ENCODE measurements around the gene BSG. TPM values are rescaled to one million over a fixed set of nuclear protein-coding genes. Genes with fewer than 3 reads are reported as not detected.
"Not testable (repeated sequence)": the region's sequence is repeated elsewhere in the genome, so short reads cannot be mapped to it uniquely, and the experiment has no call there.

The BSG gene
- total RNA-seq, 1 experiment from 2014 or later: 653 TPM

DNA sequence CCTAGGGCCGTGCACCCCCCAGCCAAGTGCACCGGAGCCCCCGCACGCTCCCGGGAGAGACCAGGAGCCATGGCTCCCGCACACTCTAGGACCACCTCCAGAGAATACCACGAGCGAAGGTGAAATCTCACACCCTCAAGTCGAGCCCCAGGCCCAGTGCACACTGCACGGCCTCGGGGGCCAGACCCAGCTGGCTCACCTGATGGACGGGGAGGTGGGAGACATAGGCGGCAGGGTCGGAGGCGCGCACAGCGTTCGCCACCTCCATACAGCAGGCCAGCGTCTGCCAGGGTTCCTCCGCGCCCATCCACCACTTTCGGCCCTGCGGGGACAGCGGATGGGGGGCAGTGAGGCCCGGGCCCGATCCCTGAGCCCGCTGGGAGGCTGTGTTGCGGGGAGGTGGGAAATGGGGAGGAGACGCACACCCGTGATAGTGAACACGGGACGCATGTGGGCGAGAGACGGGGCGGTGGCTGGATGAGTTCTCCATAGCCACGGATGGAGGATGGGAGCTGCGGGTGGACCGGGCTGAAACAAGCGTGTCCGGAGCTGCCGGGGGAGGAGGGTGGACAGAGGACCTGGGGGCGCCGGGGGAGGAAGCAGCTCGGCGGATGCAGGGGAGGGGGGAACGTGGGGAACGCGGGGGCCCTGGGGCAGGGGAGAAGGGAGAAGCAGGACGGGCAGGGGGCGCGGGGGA lies 47.9 kb downstream of the BSG start:
- no peaks in the 10 kb centered on the region for H3K36me3 ChIP-seq (ENCODE audit: control insufficient read depth, insufficient read depth, low read length)
- intact Hi-C loops (cut with micrococcal nuclease; ENCODE audit: unreplicated experiment): no loop called here
- no peak for TF ChIP-seq POLR2AphosphoS5 (IDR thresholded peaks at IDR 0.05; ENCODE audit: low read depth, low read length)
- TF ChIP-seq, protein P1, sequence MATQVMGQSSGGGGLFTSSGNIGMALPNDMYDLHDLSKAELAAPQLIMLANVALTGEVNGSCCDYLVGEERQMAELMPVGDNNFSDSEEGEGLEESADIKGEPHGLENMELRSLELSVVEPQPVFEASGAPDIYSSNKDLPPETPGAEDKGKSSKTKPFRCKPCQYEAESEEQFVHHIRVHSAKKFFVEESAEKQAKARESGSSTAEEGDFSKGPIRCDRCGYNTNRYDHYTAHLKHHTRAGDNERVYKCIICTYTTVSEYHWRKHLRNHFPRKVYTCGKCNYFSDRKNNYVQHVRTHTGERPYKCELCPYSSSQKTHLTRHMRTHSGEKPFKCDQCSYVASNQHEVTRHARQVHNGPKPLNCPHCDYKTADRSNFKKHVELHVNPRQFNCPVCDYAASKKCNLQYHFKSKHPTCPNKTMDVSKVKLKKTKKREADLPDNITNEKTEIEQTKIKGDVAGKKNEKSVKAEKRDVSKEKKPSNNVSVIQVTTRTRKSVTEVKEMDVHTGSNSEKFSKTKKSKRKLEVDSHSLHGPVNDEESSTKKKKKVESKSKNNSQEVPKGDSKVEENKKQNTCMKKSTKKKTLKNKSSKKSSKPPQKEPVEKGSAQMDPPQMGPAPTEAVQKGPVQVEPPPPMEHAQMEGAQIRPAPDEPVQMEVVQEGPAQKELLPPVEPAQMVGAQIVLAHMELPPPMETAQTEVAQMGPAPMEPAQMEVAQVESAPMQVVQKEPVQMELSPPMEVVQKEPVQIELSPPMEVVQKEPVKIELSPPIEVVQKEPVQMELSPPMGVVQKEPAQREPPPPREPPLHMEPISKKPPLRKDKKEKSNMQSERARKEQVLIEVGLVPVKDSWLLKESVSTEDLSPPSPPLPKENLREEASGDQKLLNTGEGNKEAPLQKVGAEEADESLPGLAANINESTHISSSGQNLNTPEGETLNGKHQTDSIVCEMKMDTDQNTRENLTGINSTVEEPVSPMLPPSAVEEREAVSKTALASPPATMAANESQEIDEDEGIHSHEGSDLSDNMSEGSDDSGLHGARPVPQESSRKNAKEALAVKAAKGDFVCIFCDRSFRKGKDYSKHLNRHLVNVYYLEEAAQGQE (IDR thresholded peaks at IDR 0.05; ENCODE audit: insufficient read depth in 1 of 2, low read depth in 2 of 2, low read length in 1 of 2): no peak
- TF ChIP-seq TCF7L2 (IDR thresholded peaks at IDR 0.05; ENCODE audit: low read depth, low read length): no peak
- TF ChIP-seq SIN3A (IDR thresholded peaks at IDR 0.05; ENCODE audit: borderline replicate concordance, insufficient read depth, low read depth, low read length): no peak
- TF ChIP-seq, protein P2, sequence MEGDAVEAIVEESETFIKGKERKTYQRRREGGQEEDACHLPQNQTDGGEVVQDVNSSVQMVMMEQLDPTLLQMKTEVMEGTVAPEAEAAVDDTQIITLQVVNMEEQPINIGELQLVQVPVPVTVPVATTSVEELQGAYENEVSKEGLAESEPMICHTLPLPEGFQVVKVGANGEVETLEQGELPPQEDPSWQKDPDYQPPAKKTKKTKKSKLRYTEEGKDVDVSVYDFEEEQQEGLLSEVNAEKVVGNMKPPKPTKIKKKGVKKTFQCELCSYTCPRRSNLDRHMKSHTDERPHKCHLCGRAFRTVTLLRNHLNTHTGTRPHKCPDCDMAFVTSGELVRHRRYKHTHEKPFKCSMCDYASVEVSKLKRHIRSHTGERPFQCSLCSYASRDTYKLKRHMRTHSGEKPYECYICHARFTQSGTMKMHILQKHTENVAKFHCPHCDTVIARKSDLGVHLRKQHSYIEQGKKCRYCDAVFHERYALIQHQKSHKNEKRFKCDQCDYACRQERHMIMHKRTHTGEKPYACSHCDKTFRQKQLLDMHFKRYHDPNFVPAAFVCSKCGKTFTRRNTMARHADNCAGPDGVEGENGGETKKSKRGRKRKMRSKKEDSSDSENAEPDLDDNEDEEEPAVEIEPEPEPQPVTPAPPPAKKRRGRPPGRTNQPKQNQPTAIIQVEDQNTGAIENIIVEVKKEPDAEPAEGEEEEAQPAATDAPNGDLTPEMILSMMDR (IDR thresholded peaks at IDR 0.05): no peak
- ATAC-seq (no peak), DNase-seq (ENCODE audit: low read depth, low spot score) (no peak)
- H3K4me1 ChIP-seq (ENCODE audit: control insufficient read depth, insufficient read depth, low read length): no peaks in the 10 kb centered on the region; the same call in 1 of the 2 replicates
- in situ Hi-C loops (cut with HindIII; ENCODE audit: low pct_unique_long_range_greater_than_20kb, low sequenced_read_pairs): no loop called here
- no peaks in the 10 kb centered on the region for H3K27me3 ChIP-seq (ENCODE audit: control insufficient read depth, insufficient read depth, low read length)
- CTCF ChIA-PET: no interaction called here
- no peak overlapping the region for H3K27ac ChIP-seq (ENCODE audit: low read length)
- POLR2A ChIA-PET: no interaction called here
- H3K4me3 ChIP-seq (ENCODE audit: low read depth in 2 of 2, low read length in 2 of 2): no peak overlapping the region
- BruUV-seq (replicated peaks): no TSS peak
- no peaks in the 10 kb centered on the region for H3K9me3 ChIP-seq (ENCODE audit: control insufficient read depth, insufficient read depth, low read depth, low read length)

DNA sequence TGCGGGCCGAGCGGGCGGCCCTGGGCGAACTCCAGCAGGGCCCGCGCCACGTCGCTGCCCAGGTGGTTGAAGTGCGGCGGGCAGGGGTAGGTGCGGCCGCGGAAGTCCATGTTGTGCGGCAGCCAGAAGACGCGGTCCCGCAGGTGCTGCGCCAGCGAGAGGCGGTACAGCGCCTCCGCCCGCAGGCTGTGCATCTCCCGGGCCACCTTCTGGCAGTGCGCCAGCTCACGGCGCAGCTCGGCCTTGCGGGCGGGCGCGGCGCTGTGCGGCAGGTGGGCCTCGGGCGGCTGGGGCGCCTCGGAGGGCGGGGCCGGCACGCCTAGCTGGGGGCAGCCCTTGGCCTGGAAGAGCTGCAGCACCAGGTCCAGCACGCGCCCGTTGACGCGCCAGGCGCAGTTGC lies 48.8 kb downstream of the BSG start:
- H3K27ac ChIP-seq (ENCODE audit: low read length); intact Hi-C loops (cut with micrococcal nuclease; ENCODE audit: unreplicated experiment); H3K27me3 ChIP-seq (ENCODE audit: control insufficient read depth, insufficient read depth, low read length); BruUV-seq (replicated peaks); POLR2A ChIA-PET; H3K36me3 ChIP-seq (ENCODE audit: control insufficient read depth, insufficient read depth, low read length); H3K4me3 ChIP-seq (ENCODE audit: low read depth in 2 of 2, low read length in 2 of 2); CTCF ChIA-PET; H3K9me3 ChIP-seq (ENCODE audit: control insufficient read depth, insufficient read depth, low read depth, low read length); in situ Hi-C loops (cut with HindIII; ENCODE audit: low pct_unique_long_range_greater_than_20kb, low sequenced_read_pairs); H3K4me1 ChIP-seq (ENCODE audit: control insufficient read depth, insufficient read depth, low read length); ATAC-seq; DNase-seq (ENCODE audit: low read depth, low spot score): not testable (repeated sequence)

DNA sequence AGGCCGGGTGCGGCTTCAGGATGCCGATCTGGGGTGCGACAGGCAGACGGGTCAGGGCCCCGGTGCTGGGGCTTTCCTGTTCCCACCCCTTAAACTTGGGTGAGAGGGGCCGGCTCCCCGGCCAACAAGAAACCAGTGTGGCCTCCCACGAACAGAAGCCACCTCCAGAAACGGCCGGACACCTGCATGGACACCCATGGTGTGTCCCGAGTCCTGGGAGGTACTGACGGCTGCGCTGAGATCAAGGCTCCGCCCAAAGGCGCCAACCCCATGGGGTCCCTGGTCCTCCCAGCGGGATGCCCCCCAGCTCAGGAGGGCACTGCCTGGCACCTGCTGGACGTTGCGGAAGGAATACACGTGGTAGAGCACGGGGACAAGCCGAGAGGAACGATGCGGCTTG lies 49.4 kb downstream of the BSG start:
- in situ Hi-C loops (cut with HindIII; ENCODE audit: low pct_unique_long_range_greater_than_20kb, low sequenced_read_pairs): no loop called here
- no peaks in the 10 kb centered on the region for H3K36me3 ChIP-seq (ENCODE audit: control insufficient read depth, insufficient read depth, low read length)
- DNase-seq (ENCODE audit: low read depth, low spot score) (no peak), ATAC-seq (no peak)
- intact Hi-C loops (cut with micrococcal nuclease; ENCODE audit: unreplicated experiment): no loop called here
- no peaks in the 10 kb centered on the region; the same call in 1 of the 2 replicates for H3K4me1 ChIP-seq (ENCODE audit: control insufficient read depth, insufficient read depth, low read length)
- ChIA-PET CTCF (no interaction called here), POLR2A (no interaction called here)
- TF ChIP-seq TCF7L2 (IDR thresholded peaks at IDR 0.05; ENCODE audit: low read depth, low read length) (no peak), SIN3A (IDR thresholded peaks at IDR 0.05; ENCODE audit: borderline replicate concordance, insufficient read depth, low read depth, low read length) (no peak), POLR2AphosphoS5 (IDR thresholded peaks at IDR 0.05; ENCODE audit: low read depth, low read length) (no peak)
- TF ChIP-seq, protein P1 (IDR thresholded peaks at IDR 0.05; ENCODE audit: insufficient read depth in 1 of 2, low read depth in 2 of 2, low read length in 1 of 2): no peak
- TF ChIP-seq, protein P2 (IDR thresholded peaks at IDR 0.05): no peak
- no peaks in the 10 kb centered on the region for H3K9me3 ChIP-seq (ENCODE audit: control insufficient read depth, insufficient read depth, low read depth, low read length)
- no peak overlapping the region for H3K27ac ChIP-seq (ENCODE audit: low read length)
- H3K27me3 ChIP-seq (ENCODE audit: control insufficient read depth, insufficient read depth, low read length): no peaks in the 10 kb centered on the region
- no peak overlapping the region for H3K4me3 ChIP-seq (ENCODE audit: low read depth in 2 of 2, low read length in 2 of 2)
- BruUV-seq (replicated peaks): no TSS peak
